Liver (tissue), 9 donors: Measurements from ENCODE around the gene PEBP1. TPM values are rescaled to one million over a fixed set of nuclear protein-coding genes. Genes with fewer than 3 reads are reported as not detected.

ENCODE experiments used
- DNase-seq: peaks from one replicate; pipeline ENCODE4 v3.0.0-alpha.2; 2017; ENCODE audit warnings: low spot score
- H3K27ac ChIP-seq, 2 donors: one replicate each; pipeline ENCODE4 v1.7.0; 2013; ENCODE audit warnings: inconsistent platforms in 2 of 2, low read length in 2 of 2, control low read depth in 1 of 2, low read depth in 1 of 2, mild to moderate bottlenecking in 1 of 2
- H3K27me3 ChIP-seq, 4 donors: one replicate each; pipeline versions ENCODE4 v1.6.1 to v1.7.0; 2013; ENCODE audit warnings: low read length in 3 of 4, inconsistent platforms in 1 of 4, mild to moderate bottlenecking in 1 of 4, moderate library complexity in 1 of 4; ENCODE audit not compliant: control insufficient read depth in 4 of 4, insufficient read depth in 4 of 4
- H3K36me3 ChIP-seq, 4 donors: one replicate each; pipeline versions ENCODE4 v1.6.1 to v1.7.0; 2013; ENCODE audit warnings: low read length in 3 of 4, mild to moderate bottlenecking in 3 of 4, low read depth in 1 of 4, moderate library complexity in 1 of 4; ENCODE audit not compliant: control insufficient read depth in 4 of 4, insufficient read depth in 3 of 4
- H3K4me1 ChIP-seq, 4 donors: one replicate each; pipeline versions ENCODE4 v1.6.1 to v1.7.0; 2013; ENCODE audit warnings: low read length in 3 of 4, mild to moderate bottlenecking in 3 of 4, moderate library complexity in 1 of 4; ENCODE audit not compliant: control insufficient read depth in 4 of 4, insufficient read depth in 4 of 4
- H3K4me3 ChIP-seq, 3 donors: one replicate each; pipeline versions ENCODE4 v1.6.1 to v1.7.0; 2013; ENCODE audit warnings: low read length in 3 of 3, control low read depth in 1 of 3, low read depth in 1 of 3, mild to moderate bottlenecking in 1 of 3
- H3K9ac ChIP-seq, 2 donors: one replicate each; pipeline ENCODE4 v1.7.0; 2013; ENCODE audit warnings: low read length in 2 of 2, mild to moderate bottlenecking in 2 of 2, moderate library complexity in 2 of 2, control low read depth in 1 of 2, low read depth in 1 of 2
- H3K9me3 ChIP-seq, 4 donors: one replicate each; pipeline versions ENCODE4 v1.6.1 to v1.7.0; 2013; ENCODE audit warnings: low read length in 3 of 4; ENCODE audit not compliant: control insufficient read depth in 4 of 4
- FOXA2 ChIP-seq: IDR thresholded peaks from 2 replicates; pipeline ENCODE4 v1.6.1; 2016; ENCODE audit warnings: antibody characterized with exemption
- HNF4A ChIP-seq, 2 donors: conservative IDR thresholded peaks; 2 replicates each; pipeline ENCODE4 v1.6.1; 2016; ENCODE audit warnings: antibody characterized with exemption in 2 of 2, mild to moderate bottlenecking in 2 of 2
- HNF4G ChIP-seq: IDR thresholded peaks from 2 replicates; pipeline ENCODE4 v1.6.1; 2016; ENCODE audit warnings: antibody characterized with exemption
- JUND ChIP-seq, 2 donors: IDR thresholded peaks; 2 replicates each; pipeline ENCODE4 v1.6.1; 2016; ENCODE audit warnings: antibody characterized with exemption in 2 of 2
- NR2F2 ChIP-seq: IDR thresholded peaks from 2 replicates; pipeline ENCODE4 v1.6.1; 2016; ENCODE audit warnings: antibody characterized with exemption
- RAD21 ChIP-seq, 2 donors: IDR thresholded peaks; 2 replicates each; pipeline ENCODE4 v1.6.1; 2016; ENCODE audit warnings: antibody characterized with exemption in 2 of 2, mild to moderate bottlenecking in 2 of 2
- SP1 ChIP-seq: IDR thresholded peaks from 2 replicates; pipeline ENCODE4 v1.6.1; 2018; ENCODE audit warnings: antibody characterized with exemption, mild to moderate bottlenecking
- TAF1 ChIP-seq: conservative IDR thresholded peaks from 2 replicates; pipeline ENCODE4 v1.6.1; 2016; ENCODE audit warnings: antibody characterized with exemption, mild to moderate bottlenecking
- YY1 ChIP-seq: IDR thresholded peaks from 2 replicates; pipeline ENCODE4 v1.6.1; 2016; ENCODE audit warnings: antibody characterized with exemption, mild to moderate bottlenecking
- WGBS: extraction: QIAGEN DNeasy Blood & Tissue Kit; methylation state at CpG from one replicate; pipeline ENCODE4 v1.1.7; 2013; 5-methylcytosine and 5-hydroxymethylcytosine counted together
- polyA plus RNA-seq, 2 donors: library from polyadenylated mRNA; stranded (reverse) in 1 of 2; unstranded in 1 of 2; fragments of 200-250 nt in 1 of 2; fragments of >200 nt in 1 of 2; fragmentation: Nextera tagmentation in 1 of 2; extraction: Ambion mirVana in 1 of 2; gene quantifications; one replicate each; pipeline versions ENCODE4 v1.2.1 to v1.2.3, GENCODE V29; 2013 to 2015
- total RNA-seq, 2 donors: library from RNA; depleted of rRNA; stranded (reverse); fragments of >200 nt; gene quantifications; one replicate each; pipeline ENCODE4 v1.2.3, GENCODE V29; 2014
- TF ChIP-seq, protein P1 (sequence below): IDR thresholded peaks from 2 replicates; pipeline ENCODE4 v1.6.1; 2016; ENCODE audit warnings: antibody characterized with exemption
- TF ChIP-seq, protein P2 (sequence below): IDR thresholded peaks from 2 replicates; pipeline ENCODE4 v1.6.1; 2016; ENCODE audit warnings: antibody characterized with exemption
- TF ChIP-seq, protein P3 (sequence below): IDR thresholded peaks from 2 replicates; pipeline ENCODE4 v1.6.1; 2016; ENCODE audit warnings: antibody characterized with exemption, mild to moderate bottlenecking
- TF ChIP-seq, protein P4 (sequence below): IDR thresholded peaks from 2 replicates; pipeline ENCODE4 v1.6.1; 2016; ENCODE audit warnings: antibody characterized with exemption
- TF ChIP-seq, protein P5 (sequence below): fragments of 150-350 bp; IDR thresholded peaks from 2 replicates; pipeline ENCODE4 v1.5.1; 2017; ENCODE audit warnings: improper control_type of control experiment, low read depth, low read length; ENCODE audit not compliant: missing input control
- donor health status: healthy.
- donor health status: healthy.
- donor health status: healthy.
- donor health status: healthy.
- donor health status: healthy.

The PEBP1 gene
- total and polyA plus RNA-seq, 4 donors: 478 to 1,937 (median 635) TPM

DNA sequence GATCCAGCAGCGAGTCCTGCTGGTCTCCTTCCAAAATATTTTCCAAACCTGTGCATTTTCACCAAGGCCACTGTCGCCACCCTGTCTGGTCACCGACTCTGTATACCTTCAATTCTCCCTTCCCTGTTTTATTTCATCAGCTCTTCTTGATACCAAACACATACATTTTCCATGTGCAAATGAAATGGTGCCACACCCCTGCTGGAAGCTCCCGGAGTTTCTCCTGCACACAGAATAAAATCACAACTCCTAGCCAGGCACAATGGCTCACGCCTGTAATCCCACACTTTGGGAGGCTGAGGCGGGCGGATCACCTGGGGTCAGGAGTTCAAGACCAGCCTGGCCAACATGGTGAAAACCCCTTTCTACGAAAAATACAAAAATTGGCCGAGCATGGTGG lies 46.1 kb upstream of the PEBP1 start:
- H3K27ac ChIP-seq: no peak overlapping the region
- 91% methylated on average over 9 of the region's 9 CpGs for WGBS
- H3K9ac ChIP-seq: no peak overlapping the region
- no peak overlapping the region for H3K4me3 ChIP-seq
- H3K9me3 ChIP-seq: no peaks in the 10 kb centered on the region
- H3K4me1 ChIP-seq: peaks cover 0 to 4% (median 2%) of the 10 kb centered on the region in 4 donors
- H3K27me3 ChIP-seq: no peaks in the 10 kb centered on the region
- no peaks in the 10 kb centered on the region for H3K36me3 ChIP-seq
- TF ChIP-seq, protein P1, sequence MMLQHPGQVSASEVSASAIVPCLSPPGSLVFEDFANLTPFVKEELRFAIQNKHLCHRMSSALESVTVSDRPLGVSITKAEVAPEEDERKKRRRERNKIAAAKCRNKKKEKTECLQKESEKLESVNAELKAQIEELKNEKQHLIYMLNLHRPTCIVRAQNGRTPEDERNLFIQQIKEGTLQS: no peak
- no peak for TF ChIP-seq FOXA2
- TF ChIP-seq, protein P2, sequence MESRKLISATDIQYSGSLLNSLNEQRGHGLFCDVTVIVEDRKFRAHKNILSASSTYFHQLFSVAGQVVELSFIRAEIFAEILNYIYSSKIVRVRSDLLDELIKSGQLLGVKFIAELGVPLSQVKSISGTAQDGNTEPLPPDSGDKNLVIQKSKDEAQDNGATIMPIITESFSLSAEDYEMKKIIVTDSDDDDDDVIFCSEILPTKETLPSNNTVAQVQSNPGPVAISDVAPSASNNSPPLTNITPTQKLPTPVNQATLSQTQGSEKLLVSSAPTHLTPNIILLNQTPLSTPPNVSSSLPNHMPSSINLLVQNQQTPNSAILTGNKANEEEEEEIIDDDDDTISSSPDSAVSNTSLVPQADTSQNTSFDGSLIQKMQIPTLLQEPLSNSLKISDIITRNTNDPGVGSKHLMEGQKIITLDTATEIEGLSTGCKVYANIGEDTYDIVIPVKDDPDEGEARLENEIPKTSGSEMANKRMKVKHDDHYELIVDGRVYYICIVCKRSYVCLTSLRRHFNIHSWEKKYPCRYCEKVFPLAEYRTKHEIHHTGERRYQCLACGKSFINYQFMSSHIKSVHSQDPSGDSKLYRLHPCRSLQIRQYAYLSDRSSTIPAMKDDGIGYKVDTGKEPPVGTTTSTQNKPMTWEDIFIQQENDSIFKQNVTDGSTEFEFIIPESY: no peak
- DNase-seq: no peak

DNA sequence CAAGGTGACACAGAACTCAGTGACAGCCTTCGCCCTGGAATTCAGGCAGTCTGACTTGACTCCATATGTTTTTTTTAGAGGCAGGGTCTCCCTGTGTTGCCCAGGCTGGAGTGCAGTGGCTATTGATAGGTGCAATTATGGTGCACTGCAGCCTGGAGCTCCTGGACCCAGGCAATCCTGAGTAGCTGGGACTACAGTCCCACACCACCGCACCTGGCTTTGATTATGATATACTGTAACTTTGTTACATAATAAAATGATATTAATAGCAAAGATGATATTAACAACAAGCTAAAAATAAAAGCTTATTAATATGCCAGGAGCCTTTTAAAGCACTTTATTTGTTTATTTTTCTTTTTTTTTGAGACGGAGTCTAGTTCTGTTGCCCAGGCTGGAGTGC lies 41.9 kb upstream of the PEBP1 start:
- Histone ChIP-seq H3K36me3 (no peaks in the 10 kb centered on the region), H3K9me3 (no peaks in the 10 kb centered on the region), H3K27me3 (no peaks in the 10 kb centered on the region), H3K27ac (no peak overlapping the region), H3K4me1 (peaks cover 0 to 4% (median under 1%) of the 10 kb centered on the region in 4 donors), H3K4me3 (no peak overlapping the region), H3K9ac (no peak overlapping the region)
- DNase-seq: no peak
- WGBS: 97% methylated on average over 3 of the region's 3 CpGs
- TF ChIP-seq SP1 (no peak), NR2F2 (no peak), JUND (IDR thresholded peaks at IDR 0.05) (no peak)

DNA sequence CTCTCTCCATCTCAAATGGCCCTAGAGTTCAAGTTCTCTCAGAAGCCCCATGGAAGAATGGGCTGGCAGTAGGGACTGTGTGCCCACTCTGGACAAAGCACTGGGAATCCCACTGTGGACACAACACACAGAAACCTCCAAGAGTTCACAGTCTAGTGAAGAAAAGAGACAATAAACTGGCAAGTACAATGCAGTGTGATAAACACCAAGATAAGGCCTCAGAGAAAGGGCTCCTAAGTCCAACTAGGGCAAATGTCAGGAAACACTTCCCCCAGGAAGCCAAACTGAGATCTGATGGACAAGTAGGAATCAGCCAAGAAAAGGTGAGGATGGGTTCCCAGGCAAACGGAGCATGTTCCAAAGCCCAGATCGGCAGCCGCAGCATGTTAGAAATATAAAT lies 37.5 kb upstream of the PEBP1 start:
- DNase-seq: no peak
- Histone ChIP-seq H3K4me1 (peaks cover 0 to 9% (median 3%) of the 10 kb centered on the region in 4 donors), H3K36me3 (no peaks in the 10 kb centered on the region), H3K4me3 (no peak overlapping the region), H3K27me3 (no peaks in the 10 kb centered on the region), H3K9ac (no peak overlapping the region), H3K9me3 (no peaks in the 10 kb centered on the region), H3K27ac (no peak overlapping the region)
- TF ChIP-seq HNF4G (no peak), TAF1 (no peak), YY1 (no peak), HNF4A (conservative IDR thresholded peaks at IDR 0.05) (no peak), NR2F2 (no peak), SP1 (no peak), FOXA2 (no peak), RAD21 (IDR thresholded peaks at IDR 0.05) (no peak), JUND (IDR thresholded peaks at IDR 0.05) (no peak)
- TF ChIP-seq, protein P2: no peak
- TF ChIP-seq, protein P3, sequence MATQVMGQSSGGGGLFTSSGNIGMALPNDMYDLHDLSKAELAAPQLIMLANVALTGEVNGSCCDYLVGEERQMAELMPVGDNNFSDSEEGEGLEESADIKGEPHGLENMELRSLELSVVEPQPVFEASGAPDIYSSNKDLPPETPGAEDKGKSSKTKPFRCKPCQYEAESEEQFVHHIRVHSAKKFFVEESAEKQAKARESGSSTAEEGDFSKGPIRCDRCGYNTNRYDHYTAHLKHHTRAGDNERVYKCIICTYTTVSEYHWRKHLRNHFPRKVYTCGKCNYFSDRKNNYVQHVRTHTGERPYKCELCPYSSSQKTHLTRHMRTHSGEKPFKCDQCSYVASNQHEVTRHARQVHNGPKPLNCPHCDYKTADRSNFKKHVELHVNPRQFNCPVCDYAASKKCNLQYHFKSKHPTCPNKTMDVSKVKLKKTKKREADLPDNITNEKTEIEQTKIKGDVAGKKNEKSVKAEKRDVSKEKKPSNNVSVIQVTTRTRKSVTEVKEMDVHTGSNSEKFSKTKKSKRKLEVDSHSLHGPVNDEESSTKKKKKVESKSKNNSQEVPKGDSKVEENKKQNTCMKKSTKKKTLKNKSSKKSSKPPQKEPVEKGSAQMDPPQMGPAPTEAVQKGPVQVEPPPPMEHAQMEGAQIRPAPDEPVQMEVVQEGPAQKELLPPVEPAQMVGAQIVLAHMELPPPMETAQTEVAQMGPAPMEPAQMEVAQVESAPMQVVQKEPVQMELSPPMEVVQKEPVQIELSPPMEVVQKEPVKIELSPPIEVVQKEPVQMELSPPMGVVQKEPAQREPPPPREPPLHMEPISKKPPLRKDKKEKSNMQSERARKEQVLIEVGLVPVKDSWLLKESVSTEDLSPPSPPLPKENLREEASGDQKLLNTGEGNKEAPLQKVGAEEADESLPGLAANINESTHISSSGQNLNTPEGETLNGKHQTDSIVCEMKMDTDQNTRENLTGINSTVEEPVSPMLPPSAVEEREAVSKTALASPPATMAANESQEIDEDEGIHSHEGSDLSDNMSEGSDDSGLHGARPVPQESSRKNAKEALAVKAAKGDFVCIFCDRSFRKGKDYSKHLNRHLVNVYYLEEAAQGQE: no peak
- TF ChIP-seq, protein P1: no peak
- TF ChIP-seq, protein P4, sequence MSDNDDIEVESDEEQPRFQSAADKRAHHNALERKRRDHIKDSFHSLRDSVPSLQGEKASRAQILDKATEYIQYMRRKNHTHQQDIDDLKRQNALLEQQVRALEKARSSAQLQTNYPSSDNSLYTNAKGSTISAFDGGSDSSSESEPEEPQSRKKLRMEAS: no peak
- TF ChIP-seq, protein P5, sequence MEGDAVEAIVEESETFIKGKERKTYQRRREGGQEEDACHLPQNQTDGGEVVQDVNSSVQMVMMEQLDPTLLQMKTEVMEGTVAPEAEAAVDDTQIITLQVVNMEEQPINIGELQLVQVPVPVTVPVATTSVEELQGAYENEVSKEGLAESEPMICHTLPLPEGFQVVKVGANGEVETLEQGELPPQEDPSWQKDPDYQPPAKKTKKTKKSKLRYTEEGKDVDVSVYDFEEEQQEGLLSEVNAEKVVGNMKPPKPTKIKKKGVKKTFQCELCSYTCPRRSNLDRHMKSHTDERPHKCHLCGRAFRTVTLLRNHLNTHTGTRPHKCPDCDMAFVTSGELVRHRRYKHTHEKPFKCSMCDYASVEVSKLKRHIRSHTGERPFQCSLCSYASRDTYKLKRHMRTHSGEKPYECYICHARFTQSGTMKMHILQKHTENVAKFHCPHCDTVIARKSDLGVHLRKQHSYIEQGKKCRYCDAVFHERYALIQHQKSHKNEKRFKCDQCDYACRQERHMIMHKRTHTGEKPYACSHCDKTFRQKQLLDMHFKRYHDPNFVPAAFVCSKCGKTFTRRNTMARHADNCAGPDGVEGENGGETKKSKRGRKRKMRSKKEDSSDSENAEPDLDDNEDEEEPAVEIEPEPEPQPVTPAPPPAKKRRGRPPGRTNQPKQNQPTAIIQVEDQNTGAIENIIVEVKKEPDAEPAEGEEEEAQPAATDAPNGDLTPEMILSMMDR: no peak
- 80% methylated on average over 3 of the region's 3 CpGs for WGBS
